Omental fat pad (tissue), 4 donors: ENCODE measurements around the gene SEC22A. TPM values are rescaled to one million over a fixed set of nuclear protein-coding genes. Genes with fewer than 3 reads are reported as not detected.

ENCODE experiments used
- ATAC-seq: fragments of 150-250 bp; one replicate; pipeline ENCODE4 v1.9.1; 2016; ENCODE audit warnings: mild to moderate bottlenecking, moderate library complexity; ENCODE audit not compliant: low FRiP score
- DNase-seq: peaks from one replicate; pipeline ENCODE4 v3.0.0-alpha.2; 2019; ENCODE audit warnings: low spot score
- total RNA-seq, 4 donors: library from RNA; depleted of rRNA; stranded (reverse); fragments of >200 nt; gene quantifications; one replicate each; pipeline ENCODE4 v1.1.0, GENCODE V29; 2016
- TF ChIP-seq, protein P1 (sequence below), 3 donors: fragments of 450-650 bp; IDR thresholded peaks; one replicate each; pipeline ENCODE4 v1.5.1; 2016 to 2017; ENCODE audit warnings: antibody characterized with exemption in 3 of 3, mild to moderate bottlenecking in 3 of 3, moderate library complexity in 2 of 3

SEC22A gene
- total RNA-seq, 4 donors from 2014 or later = 18.4 to 33.7 (median 31.1) TPM

DNA sequence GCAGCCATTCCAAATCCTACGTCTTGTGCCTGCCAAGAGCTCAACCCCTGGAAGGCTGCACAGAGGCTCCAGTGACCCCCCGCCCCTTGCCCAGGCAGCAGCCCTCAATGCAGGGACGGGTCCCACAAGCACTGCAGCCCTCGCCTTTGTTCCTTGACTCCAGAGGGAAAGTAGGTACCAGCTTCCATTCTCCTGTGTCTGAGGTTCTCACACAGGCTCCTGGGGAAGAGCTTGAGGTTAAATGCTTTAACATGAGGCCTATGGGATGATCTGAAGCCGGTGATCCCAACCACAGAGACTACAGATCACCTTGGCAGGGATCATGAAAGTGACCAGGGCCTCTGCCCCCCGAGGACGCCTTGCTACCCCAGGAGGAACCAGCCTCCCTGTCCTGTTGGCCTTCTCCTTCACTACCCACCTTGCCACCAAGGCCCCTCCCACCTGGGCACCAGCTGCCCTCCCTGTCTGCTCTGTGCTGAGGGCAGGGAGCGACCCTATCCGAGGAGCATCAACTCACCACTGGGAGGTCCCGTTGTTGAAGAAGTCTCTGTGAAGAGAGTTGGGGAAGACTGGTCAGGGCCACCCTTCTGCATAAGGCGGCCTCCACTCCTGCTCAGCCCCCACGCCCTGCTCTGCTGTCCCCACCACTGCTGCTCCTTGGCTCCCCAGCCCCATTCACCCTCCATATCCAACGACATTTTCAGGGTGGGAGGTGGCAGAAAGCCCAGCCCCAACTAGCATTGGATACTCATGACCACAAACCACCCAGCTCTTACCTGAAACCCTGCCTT is 95.3 kb downstream of the SEC22A start:
- ATAC-seq = no peak
- DNase-seq = no peak
- TF ChIP-seq, protein P1, sequence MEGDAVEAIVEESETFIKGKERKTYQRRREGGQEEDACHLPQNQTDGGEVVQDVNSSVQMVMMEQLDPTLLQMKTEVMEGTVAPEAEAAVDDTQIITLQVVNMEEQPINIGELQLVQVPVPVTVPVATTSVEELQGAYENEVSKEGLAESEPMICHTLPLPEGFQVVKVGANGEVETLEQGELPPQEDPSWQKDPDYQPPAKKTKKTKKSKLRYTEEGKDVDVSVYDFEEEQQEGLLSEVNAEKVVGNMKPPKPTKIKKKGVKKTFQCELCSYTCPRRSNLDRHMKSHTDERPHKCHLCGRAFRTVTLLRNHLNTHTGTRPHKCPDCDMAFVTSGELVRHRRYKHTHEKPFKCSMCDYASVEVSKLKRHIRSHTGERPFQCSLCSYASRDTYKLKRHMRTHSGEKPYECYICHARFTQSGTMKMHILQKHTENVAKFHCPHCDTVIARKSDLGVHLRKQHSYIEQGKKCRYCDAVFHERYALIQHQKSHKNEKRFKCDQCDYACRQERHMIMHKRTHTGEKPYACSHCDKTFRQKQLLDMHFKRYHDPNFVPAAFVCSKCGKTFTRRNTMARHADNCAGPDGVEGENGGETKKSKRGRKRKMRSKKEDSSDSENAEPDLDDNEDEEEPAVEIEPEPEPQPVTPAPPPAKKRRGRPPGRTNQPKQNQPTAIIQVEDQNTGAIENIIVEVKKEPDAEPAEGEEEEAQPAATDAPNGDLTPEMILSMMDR (IDR thresholded peaks at IDR 0.05) = no peak

DNA sequence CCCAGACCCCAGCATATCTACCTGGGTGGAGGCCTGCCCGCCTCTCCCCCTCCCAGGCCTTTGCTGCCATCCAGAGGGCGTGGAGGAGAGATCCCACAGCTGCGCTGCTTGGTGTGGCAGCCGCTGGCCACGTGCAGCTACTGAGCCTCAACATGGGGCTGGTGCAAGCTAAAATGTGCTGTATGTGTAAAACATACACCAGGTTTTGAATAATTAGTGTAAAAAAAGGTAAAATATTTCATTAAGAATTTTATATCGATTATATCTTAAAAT is 95.8 kb downstream of the SEC22A start:
- no peak for ATAC-seq
- TF ChIP-seq, protein P1 (IDR thresholded peaks at IDR 0.05) = no peak
- DNase-seq = no peak

DNA sequence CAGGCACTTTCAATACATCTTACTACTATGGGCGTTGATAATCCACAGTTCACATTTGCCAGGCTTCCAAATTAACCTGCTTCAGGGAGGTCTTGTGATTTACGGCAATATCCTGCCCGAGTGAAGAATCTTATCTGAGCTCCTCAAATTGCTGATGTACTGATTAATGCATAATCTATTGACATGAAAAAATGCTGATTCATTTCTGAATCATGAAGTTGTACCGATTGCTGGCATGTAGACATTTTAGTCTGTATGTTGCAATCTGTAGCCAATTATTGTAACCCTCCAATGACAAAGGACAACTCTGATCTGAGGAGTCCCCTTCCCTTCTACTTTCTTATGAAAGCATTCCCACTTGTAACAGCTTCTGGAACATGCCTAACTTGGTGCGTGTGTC is 97.2 kb downstream of the SEC22A start:
- TF ChIP-seq, protein P1 (IDR thresholded peaks at IDR 0.05) = no peak
- DNase-seq (no peak), ATAC-seq (no peak)

DNA sequence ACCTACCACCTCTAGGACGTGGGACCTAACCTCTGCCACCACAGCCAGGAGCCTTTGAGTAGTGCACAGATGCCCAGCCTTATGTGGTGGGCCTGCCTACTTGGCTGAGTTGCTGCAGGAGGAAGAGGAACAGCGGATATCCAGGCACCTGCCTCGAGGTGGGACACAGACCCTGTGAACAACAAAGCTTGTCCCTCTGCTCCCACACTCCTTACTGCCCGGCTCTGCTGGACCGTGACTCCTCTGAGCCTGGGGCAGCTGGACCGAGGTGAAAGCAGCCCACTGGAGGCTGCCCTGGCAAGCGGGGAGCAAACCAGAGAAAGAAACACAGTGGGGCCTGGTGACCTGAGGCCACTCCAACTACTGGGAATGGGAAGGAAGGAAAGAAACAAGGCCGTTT is 97.8 kb downstream of the SEC22A start:
- DNase-seq (no peak), ATAC-seq (no peak)

DNA sequence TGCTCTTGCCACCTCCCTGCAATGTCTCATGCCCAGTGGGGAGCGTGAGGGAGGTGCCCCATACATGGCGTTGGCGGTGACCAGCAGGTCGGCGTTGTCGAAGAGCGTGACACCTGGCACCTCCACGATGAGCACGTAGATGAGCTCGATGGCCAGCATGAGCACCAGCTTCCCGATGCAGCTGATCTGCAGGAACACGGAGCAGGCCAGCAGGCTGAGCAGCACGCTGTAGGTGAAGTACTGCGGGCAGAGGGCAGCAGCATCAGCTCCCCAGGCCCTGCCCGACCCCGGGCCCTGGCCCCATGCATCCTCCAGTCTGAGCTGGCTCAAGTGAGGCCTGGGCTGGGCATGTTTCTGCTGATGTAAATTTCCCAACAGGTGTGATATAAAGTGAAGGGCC is 98.3 kb downstream of the SEC22A start:
- no peak for ATAC-seq
- no peak for DNase-seq
- TF ChIP-seq, protein P1 (IDR thresholded peaks at IDR 0.05) = no peak

More for the DNA sequence above, 97.8 kb downstream of the SEC22A start:
- TF ChIP-seq, protein P1 (IDR thresholded peaks at IDR 0.05) = no peak

DNA sequence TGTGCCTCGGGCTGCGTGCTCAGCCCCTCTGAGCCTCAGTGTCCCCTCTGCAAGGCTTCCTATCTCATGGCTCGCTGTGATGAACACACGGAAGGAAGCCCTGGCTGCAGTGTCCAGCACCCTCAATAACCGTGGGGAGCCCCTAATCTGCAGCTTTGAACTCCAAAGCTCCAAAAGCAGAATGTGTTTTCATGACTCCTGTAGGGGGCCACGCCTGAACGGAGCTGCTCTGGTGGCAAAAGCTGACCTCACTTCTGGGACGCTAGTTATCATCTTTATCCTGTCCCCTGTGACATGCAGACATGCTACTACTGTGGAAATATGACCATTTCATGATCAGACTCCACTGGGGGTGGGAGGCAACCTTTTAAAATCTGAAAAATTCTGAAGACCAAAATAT is 98.8 kb downstream of the SEC22A start:
- ATAC-seq = no peak
- TF ChIP-seq, protein P1 (IDR thresholded peaks at IDR 0.05) = no peak
- DNase-seq = no peak
